ENCODE data around the gene ARHGEF28. TPM values are rescaled to one million over a fixed set of nuclear protein-coding genes. Genes with fewer than 3 reads are reported as not detected.

The ARHGEF28 gene
- polyA plus RNA-seq, 1 donor, result 60.1 TPM

GRCh38 chr5:73780302-73781080, 154.5 kb downstream of the ARHGEF28 start:
- no peak for DNase-seq

GRCh38 chr5:73781107-73781768, 155.2 kb downstream of the ARHGEF28 start:
- DNase-seq, result no peak

GRCh38 chr5:73783828-73784227, 157.8 kb downstream of the ARHGEF28 start:
- no peak for DNase-seq

GRCh38 chr5:73786043-73786831, 160.2 kb downstream of the ARHGEF28 start:
- no peak for DNase-seq

- no peak for DNase-seq
Observed at GRCh38 chr5:73789851-73790281, 163.9 kb downstream of the ARHGEF28 start.

- no peak for DNase-seq
Observed at GRCh38 chr5:73791389-73791788, 165.4 kb downstream of the ARHGEF28 start.

- DNase-seq, result peak; percentile 74
Observed at GRCh38 chr5:73792687-73793320, 166.8 kb downstream of the ARHGEF28 start.

- DNase-seq, result no peak
Observed at GRCh38 chr5:73793911-73794310, 167.9 kb downstream of the ARHGEF28 start.

- DNase-seq, result no peak
Observed at GRCh38 chr5:73796164-73797131, 170.5 kb downstream of the ARHGEF28 start.

- DNase-seq, result no peak
Observed at GRCh38 chr5:73797132-73797510, 171.1 kb downstream of the ARHGEF28 start.

GRCh38 chr5:73799401-73799972, 173.5 kb downstream of the ARHGEF28 start:
- no peak for DNase-seq

GRCh38 chr5:73801686-73802085, 175.7 kb downstream of the ARHGEF28 start:
- DNase-seq, result no peak

- DNase-seq, result no peak
Observed at GRCh38 chr5:73805449-73805848, 179.5 kb downstream of the ARHGEF28 start.

GRCh38 chr5:73808911-73809310, 182.9 kb downstream of the ARHGEF28 start:
- DNase-seq, result no peak

- DNase-seq, result no peak
Observed at GRCh38 chr5:73810429-73810828, 184.4 kb downstream of the ARHGEF28 start.

- DNase-seq, result no peak
Observed at GRCh38 chr5:73812457-73812856, 186.5 kb downstream of the ARHGEF28 start.

GRCh38 chr5:73812962-73813588, 187.1 kb downstream of the ARHGEF28 start:
- peak; percentile 91 for DNase-seq

GRCh38 chr5:73814233-73814846, 188.3 kb downstream of the ARHGEF28 start:
- no peak for DNase-seq

- DNase-seq, result no peak
Observed at GRCh38 chr5:73815631-73816030, 189.6 kb downstream of the ARHGEF28 start.

Data from left kidney (tissue), 2 donors.